ENCODE results near the gene USP24. TPM values are rescaled to one million over a fixed set of nuclear protein-coding genes. Genes with fewer than 3 reads are reported as not detected.

Gene USP24
- total RNA-seq, 1 donor = 43.1 TPM

DNA sequence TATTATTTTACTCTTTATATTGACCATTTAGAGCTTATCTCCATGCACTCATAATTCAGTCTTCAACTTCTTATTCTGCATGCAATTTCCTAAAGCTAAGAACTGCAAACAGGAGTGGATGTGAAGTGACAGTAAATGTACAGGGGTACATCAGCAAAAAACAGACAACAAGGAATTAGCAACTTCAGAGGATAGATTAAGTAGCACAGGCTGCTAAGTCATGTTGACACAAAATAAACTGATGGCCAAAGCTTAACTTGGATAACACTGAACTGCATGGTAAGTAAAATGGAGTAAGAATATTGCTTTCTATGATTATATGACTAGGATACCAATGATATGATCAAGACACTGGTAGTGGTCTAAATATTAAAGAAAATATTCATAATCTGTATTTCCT, 66.5 kb downstream of the USP24 start:
- no peaks in the 10 kb centered on the region for H3K4me1 ChIP-seq (ENCODE audit: insufficient read depth, low read length)
- H3K4me3 ChIP-seq (ENCODE audit: insufficient read depth, low read length) = no peak overlapping the region
- H3K79me2 ChIP-seq (ENCODE audit: insufficient read depth, low read length) = no peaks in the 10 kb centered on the region
- no peaks in the 10 kb centered on the region for H4K20me1 ChIP-seq (ENCODE audit: insufficient read depth, low read length)
- peaks cover 36% of the 10 kb centered on the region for H3K36me3 ChIP-seq (ENCODE audit: insufficient read depth, low read length)
- TF ChIP-seq, protein P1, sequence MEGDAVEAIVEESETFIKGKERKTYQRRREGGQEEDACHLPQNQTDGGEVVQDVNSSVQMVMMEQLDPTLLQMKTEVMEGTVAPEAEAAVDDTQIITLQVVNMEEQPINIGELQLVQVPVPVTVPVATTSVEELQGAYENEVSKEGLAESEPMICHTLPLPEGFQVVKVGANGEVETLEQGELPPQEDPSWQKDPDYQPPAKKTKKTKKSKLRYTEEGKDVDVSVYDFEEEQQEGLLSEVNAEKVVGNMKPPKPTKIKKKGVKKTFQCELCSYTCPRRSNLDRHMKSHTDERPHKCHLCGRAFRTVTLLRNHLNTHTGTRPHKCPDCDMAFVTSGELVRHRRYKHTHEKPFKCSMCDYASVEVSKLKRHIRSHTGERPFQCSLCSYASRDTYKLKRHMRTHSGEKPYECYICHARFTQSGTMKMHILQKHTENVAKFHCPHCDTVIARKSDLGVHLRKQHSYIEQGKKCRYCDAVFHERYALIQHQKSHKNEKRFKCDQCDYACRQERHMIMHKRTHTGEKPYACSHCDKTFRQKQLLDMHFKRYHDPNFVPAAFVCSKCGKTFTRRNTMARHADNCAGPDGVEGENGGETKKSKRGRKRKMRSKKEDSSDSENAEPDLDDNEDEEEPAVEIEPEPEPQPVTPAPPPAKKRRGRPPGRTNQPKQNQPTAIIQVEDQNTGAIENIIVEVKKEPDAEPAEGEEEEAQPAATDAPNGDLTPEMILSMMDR (IDR thresholded peaks at IDR 0.05; ENCODE audit: extremely low read depth, low read depth, low read length) = no peak
- no peaks in the 10 kb centered on the region for H3K9me3 ChIP-seq (ENCODE audit: low read depth, low read length)
- no peak overlapping the region for H3K4me2 ChIP-seq (ENCODE audit: insufficient read depth, low read length)
- no peak overlapping the region for H2AFZ ChIP-seq (ENCODE audit: low read length)
- DNase-seq (ENCODE audit: insufficient read length, low spot score, missing footprints) = no peak
- no peaks in the 10 kb centered on the region for H3K27me3 ChIP-seq (ENCODE audit: insufficient read depth, low read length)
- no peak overlapping the region for H3K27ac ChIP-seq (ENCODE audit: low read depth, low read length)

DNA sequence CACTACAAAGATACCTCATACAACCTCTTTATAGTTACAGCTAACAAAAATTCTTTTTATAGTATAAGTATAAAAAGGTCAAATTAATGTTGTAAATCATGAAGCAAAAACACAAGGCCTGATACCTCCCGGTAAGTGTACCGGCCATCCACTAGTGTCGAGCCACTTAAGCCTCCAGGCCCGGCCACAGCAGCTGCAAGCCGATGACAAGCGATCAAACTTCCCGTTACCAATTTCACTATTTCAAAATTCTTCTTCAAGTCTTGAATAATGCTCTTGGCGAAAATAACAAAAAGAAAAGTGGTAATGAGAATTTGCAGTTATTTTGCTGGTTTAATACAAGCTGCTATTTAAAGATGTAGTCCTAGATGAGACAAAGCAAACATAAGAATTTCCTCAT, 67.6 kb downstream of the USP24 start:
- DNase-seq (ENCODE audit: insufficient read length, low spot score, missing footprints) = no peak
- Histone ChIP-seq H2AFZ (ENCODE audit: low read length) (no peak overlapping the region), H3K4me2 (ENCODE audit: insufficient read depth, low read length) (no peak overlapping the region), H3K4me1 (ENCODE audit: insufficient read depth, low read length) (no peaks in the 10 kb centered on the region), H3K27ac (ENCODE audit: low read depth, low read length) (no peak overlapping the region), H3K36me3 (ENCODE audit: insufficient read depth, low read length) (peaks cover 44% of the 10 kb centered on the region), H3K27me3 (ENCODE audit: insufficient read depth, low read length) (no peaks in the 10 kb centered on the region), H3K9me3 (ENCODE audit: low read depth, low read length) (no peaks in the 10 kb centered on the region), H4K20me1 (ENCODE audit: insufficient read depth, low read length) (no peaks in the 10 kb centered on the region), H3K79me2 (ENCODE audit: insufficient read depth, low read length) (no peaks in the 10 kb centered on the region), H3K4me3 (ENCODE audit: insufficient read depth, low read length) (no peak overlapping the region)
- TF ChIP-seq, protein P1 (IDR thresholded peaks at IDR 0.05; ENCODE audit: extremely low read depth, low read depth, low read length) = no peak

DNA sequence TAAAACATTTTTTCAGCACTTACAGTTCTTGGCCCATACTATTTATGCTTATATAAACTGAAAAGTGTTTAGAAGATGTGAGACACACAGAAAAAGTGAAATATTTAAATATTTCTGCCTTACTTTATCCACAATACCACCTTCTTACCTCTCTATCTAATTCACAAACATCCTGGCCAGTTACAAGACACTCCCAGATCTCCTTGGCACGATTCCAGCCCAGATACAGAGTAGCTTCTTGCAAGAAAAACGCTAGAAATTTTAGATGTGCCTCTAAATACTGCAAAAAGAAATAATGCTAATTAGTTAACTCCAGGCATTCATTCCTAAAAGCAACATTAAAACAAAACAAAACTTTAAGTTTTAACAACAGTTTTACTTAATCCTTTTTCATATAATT, 68.4 kb downstream of the USP24 start:
- Histone ChIP-seq H3K4me2 (ENCODE audit: insufficient read depth, low read length) (no peak overlapping the region), H3K9me3 (ENCODE audit: low read depth, low read length) (no peaks in the 10 kb centered on the region), H3K27ac (ENCODE audit: low read depth, low read length) (no peak overlapping the region), H3K4me1 (ENCODE audit: insufficient read depth, low read length) (no peaks in the 10 kb centered on the region), H2AFZ (ENCODE audit: low read length) (no peak overlapping the region), H3K4me3 (ENCODE audit: insufficient read depth, low read length) (no peak overlapping the region), H4K20me1 (ENCODE audit: insufficient read depth, low read length) (no peaks in the 10 kb centered on the region), H3K79me2 (ENCODE audit: insufficient read depth, low read length) (no peaks in the 10 kb centered on the region), H3K27me3 (ENCODE audit: insufficient read depth, low read length) (no peaks in the 10 kb centered on the region), H3K36me3 (ENCODE audit: insufficient read depth, low read length) (peaks cover 49% of the 10 kb centered on the region)
- TF ChIP-seq, protein P1 (IDR thresholded peaks at IDR 0.05; ENCODE audit: extremely low read depth, low read depth, low read length) = no peak
- no peak for DNase-seq (ENCODE audit: insufficient read length, low spot score, missing footprints)

DNA sequence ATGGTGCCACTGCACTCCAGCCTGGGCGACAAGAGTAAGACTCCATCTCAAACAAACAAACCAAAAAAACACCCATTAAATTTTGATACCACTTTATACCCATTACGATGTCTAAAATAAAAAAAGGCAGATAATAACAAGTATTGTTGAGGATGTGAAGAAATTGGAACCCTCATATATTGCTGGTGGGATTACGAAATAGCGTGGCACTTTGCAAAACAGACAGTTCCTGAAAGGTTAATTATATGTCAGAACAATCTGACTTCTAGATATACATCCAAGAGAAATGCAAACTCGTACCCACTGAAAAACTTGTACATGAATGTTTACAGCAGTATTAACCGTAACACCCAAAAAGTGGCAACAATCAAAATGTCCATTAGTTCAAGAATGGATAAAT, 70.3 kb downstream of the USP24 start:
- no peaks in the 10 kb centered on the region for H3K9me3 ChIP-seq (ENCODE audit: low read depth, low read length)
- H3K27me3 ChIP-seq (ENCODE audit: insufficient read depth, low read length) = no peaks in the 10 kb centered on the region
- no peaks in the 10 kb centered on the region for H4K20me1 ChIP-seq (ENCODE audit: insufficient read depth, low read length)
- no peak for DNase-seq (ENCODE audit: insufficient read length, low spot score, missing footprints)
- no peaks in the 10 kb centered on the region for H3K79me2 ChIP-seq (ENCODE audit: insufficient read depth, low read length)
- H3K36me3 ChIP-seq (ENCODE audit: insufficient read depth, low read length) = peaks cover 56% of the 10 kb centered on the region
- TF ChIP-seq, protein P1 (IDR thresholded peaks at IDR 0.05; ENCODE audit: extremely low read depth, low read depth, low read length) = no peak
- H3K4me3 ChIP-seq (ENCODE audit: insufficient read depth, low read length) = no peak overlapping the region
- H2AFZ ChIP-seq (ENCODE audit: low read length) = no peak overlapping the region
- H3K27ac ChIP-seq (ENCODE audit: low read depth, low read length) = no peak overlapping the region
- no peaks in the 10 kb centered on the region for H3K4me1 ChIP-seq (ENCODE audit: insufficient read depth, low read length)
- no peak overlapping the region for H3K4me2 ChIP-seq (ENCODE audit: insufficient read depth, low read length)

All from osteoblast (primary cell).